ENCODE data around the gene PARP6.
"Not testable (repeated sequence)": the region's sequence is repeated elsewhere in the genome, so short reads cannot be mapped to it uniquely, and the experiment has no call there.

The PARP6 gene

DNA sequence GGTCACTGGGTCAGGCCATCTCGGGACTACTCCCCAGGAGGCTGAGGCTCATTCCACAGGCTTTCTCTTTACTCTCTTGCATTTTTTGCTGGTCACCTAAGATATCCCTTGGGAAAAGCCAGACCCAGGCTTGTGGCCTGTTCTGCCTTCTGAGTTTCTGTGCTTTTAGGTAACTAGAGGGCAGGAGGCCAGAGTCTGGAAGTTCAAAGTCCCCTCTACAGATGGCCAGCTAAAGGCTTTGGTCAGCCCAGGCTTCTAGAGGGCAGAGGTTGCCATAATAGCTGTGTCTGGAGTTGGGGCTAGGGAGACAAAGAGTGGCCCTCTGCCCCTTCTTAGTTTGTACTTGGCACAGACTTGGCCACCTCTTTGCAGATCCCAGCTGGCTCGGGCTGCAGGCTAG, 8.4 kb upstream of the PARP6 start:
- no peak for DNase-seq

- no peak for DNase-seq
These were observed 6.4 kb upstream of the PARP6 start for GRCh38 chr15:72278737-72279136.

GRCh38 chr15:72276326-72276700, 4.0 kb upstream of the PARP6 start:
- no peak for DNase-seq

GRCh38 chr15:72275635-72276325, 3.4 kb upstream of the PARP6 start:
- DNase-seq = not testable (repeated sequence)

- DNase-seq = no peak
These were observed 621 bp upstream of the PARP6 start for GRCh38 chr15:72272997-72273352.

GRCh38 chr15:72271895-72272212, 500 bp downstream of the PARP6 start:
- peak in 1 of 56 donors; percentile 26 for DNase-seq

DNA sequence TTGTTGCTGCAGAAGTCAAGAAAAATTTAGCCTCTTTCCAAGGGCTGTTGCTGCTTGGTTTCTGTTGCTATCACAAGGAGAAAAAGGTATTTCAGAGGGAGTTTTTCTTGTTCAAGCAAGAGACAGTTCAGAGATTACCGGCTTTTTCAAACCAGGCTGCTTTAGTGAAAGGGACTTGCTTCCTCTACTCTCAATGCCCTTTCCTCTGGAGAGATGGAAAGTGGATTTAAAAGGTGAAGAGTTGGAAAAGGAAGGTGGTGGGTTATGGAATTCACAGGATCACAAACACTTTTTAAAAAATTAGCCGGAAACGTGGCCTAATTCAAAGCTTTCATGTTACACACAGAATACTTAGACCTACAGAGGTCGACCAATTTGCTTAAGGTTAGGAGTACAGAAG, 1.1 kb downstream of the PARP6 start:
- DNase-seq = no peak

GRCh38 chr15:72269739-72270138, 2.6 kb downstream of the PARP6 start:
- DNase-seq = no peak

DNA sequence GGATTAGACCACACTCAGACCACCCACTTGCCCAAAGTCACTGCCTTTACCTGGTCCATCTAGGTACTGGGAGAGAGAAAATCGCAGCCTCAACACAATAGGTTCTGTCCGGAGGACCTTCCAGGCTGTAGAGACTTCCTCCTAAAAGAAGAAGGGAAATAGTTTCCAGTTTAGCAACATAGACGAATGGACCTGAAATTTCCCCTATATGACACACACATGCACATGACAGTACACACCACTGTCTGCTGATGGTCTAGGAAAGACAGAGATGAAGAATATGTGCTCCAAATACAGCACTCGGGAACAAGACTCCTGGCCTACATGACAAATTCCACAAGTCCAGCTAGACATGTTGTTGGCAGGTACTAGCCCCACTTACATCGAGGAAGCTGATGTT, 7.3 kb downstream of the PARP6 start:
- DNase-seq = no peak

- no peak for DNase-seq
These were observed 19.6 kb downstream of the PARP6 start for GRCh38 chr15:72252663-72253299.

- no peak for DNase-seq
These were observed 23.1 kb downstream of the PARP6 start for GRCh38 chr15:72249142-72249810.

- no peak for DNase-seq
These were observed 23.8 kb downstream of the PARP6 start for GRCh38 chr15:72248514-72248913.

GRCh38 chr15:72242775-72243370, 29.5 kb downstream of the PARP6 start:
- no peak for DNase-seq

- DNase-seq = no peak
These were observed 32.7 kb downstream of the PARP6 start for GRCh38 chr15:72239652-72240051.

DNA sequence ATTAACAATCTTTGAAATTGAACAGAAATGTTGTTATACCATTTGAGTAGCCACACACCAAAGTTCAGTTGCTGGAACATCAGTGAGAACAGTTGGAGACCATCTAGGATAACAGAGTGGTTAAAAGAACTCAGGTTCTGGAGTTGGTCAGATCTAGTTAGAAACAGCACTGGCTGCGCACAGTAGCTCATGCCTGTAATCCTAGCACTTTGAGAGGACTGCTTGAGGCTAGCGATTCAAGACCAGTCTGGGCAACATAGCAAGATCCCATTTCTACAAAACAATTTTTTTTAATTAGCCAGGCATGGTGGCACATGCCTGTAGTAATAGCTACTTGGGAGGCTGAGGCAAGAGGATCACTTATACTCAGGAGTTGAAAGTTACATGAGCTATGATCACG, 33.8 kb downstream of the PARP6 start:
- DNase-seq = no peak

- no peak for DNase-seq
These were observed 34.5 kb downstream of the PARP6 start for GRCh38 chr15:72237853-72238224.

DNA sequence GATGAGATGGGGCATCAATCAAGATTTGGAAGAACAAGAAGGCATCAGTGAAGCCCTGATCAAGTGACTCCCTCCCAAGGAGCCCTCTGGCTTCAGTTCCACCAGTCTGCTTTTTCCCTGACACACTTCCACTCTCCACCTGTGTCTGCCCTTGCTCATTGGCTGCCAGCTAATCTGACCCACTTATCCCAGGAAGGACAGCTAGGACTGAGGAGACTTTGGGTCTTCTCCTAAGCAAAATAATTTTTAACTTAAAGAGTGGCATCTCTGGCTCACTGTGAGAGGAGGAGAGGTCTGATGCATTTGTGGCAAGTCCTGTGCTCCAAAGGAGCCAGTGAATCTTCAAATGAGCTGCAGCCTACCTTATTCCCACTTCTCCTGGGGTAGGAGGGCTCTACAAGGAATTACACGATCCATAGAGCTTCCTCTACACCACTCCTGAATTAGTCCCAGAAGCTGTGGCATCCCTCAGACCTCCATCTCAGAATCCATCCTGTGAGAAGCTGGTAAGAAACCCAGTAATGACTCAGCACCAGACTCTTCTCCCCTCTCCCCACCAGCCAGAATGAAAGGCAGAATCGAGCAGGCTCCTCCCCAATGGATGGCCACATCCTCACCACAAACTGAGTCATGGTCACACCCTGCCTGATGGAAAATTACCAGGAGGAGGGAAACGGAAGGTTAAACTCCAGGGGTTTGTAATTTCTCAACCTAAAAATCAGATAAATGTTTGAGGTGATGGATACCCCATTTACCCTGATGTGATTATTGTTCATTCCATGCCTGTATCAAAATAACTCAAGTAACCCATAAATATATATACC, 35.1 kb downstream of the PARP6 start:
- peak in 8 of 56 donors; percentile 3 to 40 (median 6) for DNase-seq

GRCh38 chr15:72236381-72237003, 35.9 kb downstream of the PARP6 start:
- no peak for DNase-seq

- no peak for DNase-seq
These were observed 37.1 kb downstream of the PARP6 start for GRCh38 chr15:72235298-72235697.

- no peak for DNase-seq
These were observed 38.6 kb downstream of the PARP6 start for GRCh38 chr15:72233769-72234168.

DNA sequence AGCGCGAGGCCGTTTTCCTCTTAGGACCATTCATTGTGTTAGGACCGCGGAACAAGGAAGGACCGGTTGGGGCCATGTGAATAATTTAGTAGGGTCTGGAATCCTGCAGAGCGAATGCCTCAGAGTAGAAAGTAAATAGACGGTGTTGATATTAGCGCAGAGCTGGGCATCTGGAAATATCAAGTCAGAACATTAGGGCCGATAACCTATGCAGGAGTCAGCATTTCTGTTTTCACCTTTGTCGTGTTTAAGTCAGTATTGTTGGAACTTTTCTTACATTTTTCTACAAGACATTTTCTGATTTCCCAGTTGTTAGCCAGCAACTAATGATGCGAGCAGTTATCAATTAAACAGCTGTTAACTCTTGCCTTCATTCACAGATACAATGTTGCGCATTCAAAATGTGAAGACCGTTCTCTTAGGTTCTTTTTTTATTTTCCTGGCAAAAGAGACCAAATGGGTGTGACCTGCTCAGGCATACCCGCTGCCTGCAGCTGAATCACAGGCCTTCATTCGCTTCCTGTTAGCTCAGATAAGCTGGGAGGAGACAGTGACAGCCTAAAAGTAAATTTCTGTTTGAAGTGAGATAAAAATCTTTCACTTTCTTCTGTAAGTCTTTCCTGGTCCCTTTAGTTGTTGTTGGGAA, 40.4 kb downstream of the PARP6 start:
- peak in 2 of 56 donors; percentile 4 to 42 for DNase-seq

All from nucleus accumbens (tissue), 56 donors.